Germinal center (tissue), 1 donor: Measurements from ENCODE around the gene BRD7.

Experiments used
- DNase-seq: peaks from one replicate; pipeline ENCODE4 v3.0.0; 2012; ENCODE audit warnings: mixed read lengths, low spot score

Gene BRD7

DNA sequence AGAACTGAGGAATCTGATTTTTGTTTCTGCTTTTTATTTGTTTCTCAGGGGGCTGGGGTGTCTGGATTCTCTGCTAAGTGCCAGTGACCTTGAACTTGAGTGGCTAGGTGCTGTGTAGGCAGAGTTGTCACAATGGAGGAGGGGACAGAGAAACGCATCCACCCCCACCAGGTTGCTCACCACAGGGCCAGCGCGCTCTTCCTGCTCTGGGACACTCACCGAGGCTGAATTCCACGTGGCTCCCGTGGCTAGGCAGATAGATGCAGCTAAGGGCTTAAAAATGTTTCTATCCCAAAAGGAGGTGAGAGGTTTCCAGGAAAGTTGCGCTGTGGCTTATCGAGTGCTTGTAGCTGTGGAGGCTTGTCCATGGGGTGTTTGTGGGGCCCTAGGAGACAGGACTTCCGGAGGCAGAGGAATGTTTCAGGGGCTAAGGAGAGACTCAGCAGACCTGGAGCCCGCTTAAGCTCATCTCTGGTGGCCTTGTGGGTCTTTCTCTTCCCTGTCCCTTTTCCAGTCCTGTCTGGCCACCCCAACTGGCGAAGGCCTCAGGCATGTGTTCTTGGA, 65.7 kb downstream of the BRD7 start:
- no peak for DNase-seq

DNA sequence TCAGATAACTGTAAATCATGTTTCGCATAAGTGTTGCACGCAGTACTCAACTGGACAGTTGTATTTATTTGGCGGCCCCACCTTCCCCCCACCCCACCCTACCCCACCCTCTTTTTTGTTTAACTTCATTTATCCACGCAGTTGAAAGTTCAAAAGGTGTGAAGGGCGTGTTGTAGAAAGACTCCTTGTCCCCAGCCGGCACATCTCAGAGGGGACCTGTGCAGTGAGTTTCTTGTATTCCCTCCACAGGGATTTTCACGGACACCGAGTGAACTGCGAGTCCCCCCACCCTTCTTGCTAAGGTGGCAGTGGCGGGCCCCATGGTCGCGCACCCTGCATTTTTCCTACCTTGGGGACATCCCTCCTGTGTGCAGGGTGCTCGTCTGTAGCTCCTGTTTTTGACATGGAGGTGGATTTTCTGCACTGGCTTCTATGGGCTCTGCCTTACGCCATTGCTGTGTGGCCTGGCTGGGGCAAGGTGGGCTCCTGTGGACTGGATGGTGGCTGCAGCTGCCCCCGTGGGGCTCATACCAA, 66.2 kb downstream of the BRD7 start:
- no peak for DNase-seq

DNA sequence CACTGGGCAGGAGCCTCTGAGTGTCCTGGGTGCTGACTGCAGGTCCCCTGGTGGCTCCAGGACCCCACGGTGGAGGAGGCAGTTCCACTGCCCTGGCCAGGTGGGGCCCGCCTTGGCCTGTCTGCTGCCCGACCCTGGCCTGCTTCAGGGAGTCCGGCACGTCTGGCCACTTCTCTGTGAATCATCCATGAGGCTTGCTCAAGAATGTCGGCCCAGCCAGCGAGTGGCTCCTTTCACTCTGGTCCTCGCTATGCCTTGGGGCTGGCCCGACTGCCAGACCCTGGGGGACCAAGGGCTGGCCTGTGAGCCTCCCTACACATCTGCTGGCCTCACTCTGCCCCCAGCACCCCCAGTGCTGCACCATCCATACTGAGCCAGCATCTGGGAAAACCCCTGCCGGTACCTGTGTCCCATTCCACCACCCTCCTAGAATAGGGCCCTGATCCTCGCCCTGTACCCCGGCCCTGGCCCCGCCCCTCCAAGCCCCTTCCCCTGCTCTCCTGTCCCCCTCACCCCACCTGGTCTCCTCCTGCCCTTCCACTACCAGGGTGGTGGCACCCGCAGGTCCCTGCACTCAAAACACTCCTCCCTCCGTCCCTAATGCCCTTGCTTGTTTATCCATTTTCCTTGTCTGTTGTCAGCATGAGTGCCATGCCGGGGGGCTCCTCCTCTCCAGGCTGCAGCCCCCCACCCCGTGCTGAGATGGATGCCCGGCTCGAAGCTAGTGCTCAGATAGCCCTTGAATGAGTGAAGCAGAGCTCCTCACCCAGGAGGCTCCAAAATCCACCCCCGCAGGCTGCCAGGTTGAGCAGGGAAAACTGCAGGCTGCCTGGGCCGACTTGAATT, 66.9 kb downstream of the BRD7 start:
- no peak for DNase-seq

DNA sequence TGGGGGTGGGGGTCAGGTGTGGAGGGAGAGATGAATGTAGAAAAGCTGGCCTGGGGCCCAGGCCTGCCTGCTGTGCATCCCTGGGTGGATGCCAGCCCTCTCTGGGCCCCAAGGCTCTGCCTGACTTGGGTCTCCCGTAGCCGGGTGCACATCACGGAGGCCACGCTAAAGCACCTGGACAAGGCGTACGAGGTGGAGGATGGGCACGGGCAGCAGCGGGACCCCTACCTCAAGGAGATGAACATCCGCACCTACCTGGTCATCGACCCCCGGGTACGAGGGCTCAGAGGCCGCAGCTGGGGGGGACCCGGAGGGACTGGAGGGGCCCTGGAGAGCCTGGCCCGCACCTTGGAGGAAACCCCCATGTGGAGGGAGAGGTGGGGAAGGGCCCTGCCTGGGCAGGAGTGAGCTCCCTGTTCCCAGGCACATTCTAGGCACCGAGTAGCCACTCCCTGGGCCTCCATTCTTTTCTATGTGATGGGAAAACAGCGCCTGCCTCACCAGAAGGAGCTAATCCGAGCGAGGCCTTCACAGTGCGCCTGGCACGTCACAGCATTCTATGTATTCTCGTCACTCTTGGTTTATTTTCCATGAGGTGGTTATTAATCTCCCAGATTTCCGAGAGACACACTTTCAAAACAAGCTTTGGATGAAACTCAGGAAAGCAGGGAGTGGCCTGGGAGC, 67.7 kb downstream of the BRD7 start:
- DNase-seq, result no peak

DNA sequence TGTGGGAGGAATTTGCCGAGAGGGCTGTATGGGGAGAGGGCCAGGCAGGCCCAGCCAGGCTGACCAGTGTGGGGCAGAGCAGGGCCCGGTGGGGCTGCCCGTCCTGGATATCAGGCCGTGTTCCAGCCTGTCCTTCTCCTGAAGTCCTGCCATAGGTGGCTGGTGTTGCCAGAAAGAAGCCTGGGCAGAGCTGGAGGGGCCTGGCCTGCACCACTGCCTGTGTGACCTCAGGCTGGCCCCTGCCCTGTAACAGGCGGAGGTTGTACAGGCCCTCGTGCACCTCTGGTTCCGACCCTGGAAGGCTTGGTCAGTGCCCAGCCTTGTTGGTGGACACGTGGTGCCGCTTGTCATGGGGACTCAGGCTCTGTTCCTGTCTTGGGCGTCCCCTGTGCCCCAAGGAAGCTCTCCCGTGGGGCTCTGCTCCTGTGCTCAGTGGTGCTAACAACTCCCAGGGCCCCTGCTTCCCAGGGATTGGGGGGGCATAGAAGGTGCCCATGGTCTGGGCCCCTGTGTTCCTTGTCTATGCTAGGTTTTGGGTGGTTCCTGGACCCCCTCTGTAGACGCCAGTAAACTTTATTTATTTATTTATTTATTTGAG, 69.2 kb downstream of the BRD7 start:
- no peak for DNase-seq

DNA sequence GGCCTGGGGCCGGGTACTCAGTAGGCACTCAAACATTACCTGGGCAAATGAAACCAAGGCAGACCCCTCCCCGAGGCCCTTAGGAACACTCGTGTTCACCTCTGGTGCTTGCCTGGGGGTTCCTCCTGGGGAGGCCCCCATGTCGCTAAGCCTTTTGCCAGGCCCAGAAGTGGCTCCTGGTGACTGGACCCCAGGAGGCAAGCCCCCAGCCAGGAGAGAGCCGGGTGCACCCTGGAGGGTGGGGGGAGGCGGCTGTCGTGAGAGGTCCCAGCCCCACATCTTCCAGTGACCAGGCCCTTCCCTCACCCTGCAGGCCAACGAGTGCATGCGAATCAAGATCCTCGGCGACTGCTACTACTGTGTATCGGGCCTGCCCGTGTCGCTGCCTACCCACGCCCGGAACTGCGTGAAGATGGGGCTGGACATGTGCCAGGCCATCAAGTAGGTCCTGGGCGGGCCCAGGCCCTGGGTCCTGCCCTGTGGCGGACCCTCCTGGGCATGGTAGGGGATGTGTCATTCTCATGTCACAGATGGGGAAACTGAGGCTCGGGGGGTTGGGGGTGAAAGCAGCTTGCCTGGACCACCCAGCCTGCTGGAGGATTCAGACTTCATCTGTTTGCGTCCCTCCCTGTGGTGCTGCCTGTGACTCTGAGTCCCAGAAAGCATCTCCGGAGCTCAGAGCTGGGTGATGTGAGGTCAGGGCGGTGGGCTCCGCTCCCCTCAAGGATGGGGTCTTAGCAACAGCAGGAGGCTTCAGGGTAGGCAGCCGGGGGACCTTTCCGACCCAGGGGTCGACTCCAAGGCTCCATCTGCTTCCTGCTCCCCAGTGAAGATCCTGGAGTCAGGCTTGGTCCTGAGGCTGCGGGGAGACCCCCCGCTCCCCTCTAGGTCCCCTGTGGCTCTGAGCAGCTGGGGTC, 69.9 kb downstream of the BRD7 start:
- no peak for DNase-seq

DNA sequence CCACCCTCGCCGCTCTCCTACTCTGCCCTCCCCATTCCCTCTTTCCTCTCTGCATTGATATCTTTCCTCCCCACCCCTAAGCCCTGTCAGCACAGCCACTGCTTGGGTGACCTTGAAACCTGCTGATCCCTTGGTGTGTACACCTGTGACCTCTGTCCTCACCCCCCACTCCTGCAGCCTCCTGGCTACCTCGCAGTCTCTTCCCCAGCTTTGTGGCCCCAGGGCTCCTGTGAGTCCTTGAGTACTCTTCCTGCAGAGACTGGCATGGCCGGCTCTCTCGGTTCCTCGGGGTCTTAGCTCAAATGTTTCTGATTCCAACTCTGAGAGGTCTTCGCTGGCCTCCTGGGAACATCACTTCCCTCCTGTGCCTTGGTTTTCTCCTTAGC, 70.7 kb downstream of the BRD7 start:
- no peak for DNase-seq

DNA sequence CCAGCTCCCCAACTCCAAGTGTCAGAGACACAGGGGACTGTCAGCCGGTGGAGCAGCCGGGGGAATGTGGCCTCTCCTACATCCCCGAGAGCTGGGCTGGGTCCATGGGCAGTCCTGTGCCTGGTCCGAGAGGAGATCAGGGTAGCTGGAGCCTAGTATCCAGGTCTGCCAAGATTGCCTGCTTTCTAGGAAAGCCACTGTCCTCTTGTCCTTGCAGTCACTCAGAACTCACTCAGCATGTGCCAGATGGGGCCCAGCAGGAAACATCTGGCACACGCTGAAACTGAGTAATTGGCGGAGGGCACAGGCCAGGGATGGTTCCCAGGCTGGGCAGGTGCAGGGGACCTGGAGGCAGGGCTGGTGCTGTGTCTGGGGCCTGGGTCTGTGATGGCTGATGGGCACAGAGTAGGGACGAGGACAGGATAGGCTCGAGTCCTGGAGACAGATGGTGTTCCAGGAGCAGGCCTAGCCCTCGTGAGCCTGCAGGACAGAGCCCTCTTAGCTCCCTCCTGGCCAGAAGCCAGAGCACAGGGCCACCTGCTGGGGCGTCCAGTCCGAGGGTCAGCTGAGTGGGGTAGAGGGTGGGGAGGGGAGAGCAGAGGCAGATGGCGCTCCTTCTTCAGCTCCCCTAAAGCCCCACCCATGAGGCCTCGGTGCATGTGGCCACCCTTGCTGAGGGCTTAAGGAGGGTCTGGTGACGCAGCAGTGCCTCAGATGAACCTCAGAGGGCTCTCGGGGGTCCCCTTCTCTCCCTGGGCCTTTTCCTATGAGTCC, 71.3 kb downstream of the BRD7 start:
- no peak for DNase-seq

DNA sequence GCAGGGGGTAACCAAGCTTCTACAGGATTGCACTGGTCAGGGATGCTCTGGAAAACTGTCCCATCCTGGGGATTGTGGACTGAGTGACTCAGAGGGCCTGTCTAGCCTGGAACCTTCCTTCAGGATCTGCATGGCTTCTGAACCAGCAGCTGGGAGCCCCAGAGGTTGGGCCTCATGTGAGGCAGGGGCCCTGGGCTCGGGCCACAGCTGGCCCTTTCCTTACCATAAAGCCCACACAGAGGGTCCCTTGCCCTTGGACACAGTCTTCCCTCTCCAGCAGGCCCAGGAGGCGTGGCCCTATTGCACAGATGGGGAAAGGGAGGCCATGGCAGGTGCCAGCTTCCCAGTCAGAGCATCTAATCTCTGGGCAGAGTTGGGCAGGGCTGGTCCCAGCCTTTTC, 72.0 kb downstream of the BRD7 start:
- no peak for DNase-seq

DNA sequence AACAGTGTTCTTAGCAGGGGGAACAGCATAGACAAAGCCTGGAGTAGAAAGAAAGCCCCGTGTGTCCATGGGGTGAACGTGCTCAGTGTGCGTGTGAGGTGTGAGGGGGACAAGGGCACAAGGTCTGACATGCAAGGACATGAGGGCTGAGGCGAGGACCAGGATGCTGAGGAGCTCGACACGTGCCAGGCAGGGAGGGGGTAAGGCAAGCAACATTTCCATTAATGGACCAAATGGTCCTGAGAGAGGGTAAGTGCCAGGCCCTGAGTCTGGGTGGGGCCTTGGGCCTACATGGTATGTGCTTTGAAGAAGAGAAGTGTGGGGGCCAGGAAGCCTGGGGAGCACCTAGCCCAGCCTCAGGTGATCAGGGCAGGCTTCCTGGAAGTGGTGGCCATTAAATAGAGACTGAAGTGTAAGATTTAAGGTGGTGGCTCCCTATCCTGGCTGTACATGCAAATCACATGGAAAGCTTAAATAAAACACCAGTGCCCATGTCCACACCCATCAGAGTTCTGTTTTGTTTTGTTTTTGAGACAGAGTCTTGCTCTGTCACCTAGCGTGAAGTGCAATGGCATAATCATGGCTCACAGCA, 73.2 kb downstream of the BRD7 start:
- DNase-seq, result no peak

DNA sequence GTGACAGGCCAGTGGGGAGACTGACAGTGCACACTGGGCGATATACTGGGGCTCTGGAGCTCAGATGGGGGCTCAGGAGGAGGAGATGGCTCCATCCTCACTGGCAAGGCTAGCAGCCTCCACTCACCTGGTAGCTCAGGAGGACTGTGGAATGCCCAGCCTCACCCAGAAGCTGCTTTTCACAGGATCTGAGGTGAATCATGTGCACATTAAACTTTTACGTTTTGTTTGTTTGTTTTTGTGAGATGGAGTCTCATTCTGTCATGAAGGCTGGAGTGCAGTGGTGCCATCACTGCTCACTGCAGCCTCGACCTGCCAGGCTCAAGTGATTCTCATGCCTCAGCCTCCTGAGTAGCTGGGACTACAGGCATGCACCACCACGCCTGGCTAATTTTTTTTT, 73.8 kb downstream of the BRD7 start:
- DNase-seq, result no peak

DNA sequence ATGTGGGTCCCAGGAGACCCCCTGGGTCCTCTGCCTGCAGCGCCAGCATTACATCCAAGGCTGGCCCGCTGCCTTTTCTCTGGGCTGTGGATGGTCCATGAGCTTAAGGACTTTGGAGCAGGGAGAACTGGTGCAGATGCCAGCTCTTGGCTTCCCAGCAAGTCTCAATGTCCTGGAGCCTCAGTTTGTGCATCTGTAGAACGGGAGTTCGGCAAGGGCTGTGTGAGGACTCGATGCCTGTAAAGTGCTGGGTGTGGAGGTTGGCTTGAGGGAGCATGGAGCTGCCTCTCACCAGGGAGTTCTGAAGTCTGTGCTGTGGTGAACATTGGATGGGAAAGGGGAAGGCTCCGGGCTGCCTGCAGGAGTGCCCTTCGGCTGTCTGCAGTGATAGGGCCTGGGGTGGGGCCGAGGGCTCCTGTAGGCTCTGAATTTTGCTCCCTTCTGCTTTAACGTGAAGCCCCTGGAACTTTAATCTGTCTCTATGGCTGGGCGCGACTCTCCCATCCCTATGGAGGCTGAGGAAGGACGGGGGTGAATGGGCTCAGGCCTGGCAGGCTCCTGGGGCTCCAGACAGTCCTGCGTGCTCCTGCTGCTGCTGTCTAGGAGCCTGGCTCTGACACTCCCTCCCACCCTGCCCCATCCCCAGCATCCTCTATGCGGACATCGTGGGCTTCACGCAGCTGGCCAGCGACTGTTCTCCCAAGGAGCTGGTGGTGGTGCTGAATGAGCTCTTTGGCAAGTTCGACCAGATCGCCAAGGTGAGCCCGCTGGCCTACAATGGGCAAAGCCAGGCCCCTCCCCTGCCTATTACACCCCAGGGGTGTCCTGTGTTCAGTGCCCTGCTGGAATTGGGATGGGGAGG, 74.6 kb downstream of the BRD7 start:
- DNase-seq, result no peak

DNA sequence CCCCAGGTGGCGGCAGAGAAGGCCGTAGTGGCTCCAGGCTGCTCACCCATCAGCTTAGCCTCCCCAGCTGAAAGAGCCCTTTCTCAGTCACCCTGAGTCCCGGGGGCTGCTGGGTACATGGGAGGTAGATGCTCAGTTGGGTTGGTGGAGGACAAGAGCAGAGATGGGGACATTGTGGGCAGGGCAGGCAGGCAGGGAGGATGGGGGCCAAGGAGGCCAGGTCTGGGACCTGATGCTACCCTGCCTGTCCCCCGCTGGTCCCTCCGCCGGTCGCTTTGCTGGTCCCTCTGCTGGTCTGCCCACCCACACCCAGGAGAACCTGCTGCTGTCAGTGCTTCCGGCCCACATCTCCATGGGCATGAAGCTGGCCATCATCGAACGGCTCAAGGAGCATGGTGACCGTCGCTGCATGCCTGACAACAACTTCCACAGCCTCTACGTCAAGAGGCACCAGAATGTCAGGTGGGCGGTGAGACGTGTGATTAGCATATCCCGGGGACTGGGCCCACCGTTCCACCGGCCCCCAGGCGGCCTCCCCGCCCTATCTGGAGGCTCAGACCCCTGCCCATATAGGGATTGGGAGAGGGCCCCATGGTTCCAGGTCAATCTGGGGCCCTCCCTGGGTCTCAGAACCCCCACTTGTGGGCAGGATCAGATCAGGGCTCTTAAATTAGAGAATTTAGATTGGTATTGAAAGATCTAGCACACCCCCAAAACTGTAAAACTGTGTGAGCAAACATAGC, 75.6 kb downstream of the BRD7 start:
- DNase-seq, result no peak

DNA sequence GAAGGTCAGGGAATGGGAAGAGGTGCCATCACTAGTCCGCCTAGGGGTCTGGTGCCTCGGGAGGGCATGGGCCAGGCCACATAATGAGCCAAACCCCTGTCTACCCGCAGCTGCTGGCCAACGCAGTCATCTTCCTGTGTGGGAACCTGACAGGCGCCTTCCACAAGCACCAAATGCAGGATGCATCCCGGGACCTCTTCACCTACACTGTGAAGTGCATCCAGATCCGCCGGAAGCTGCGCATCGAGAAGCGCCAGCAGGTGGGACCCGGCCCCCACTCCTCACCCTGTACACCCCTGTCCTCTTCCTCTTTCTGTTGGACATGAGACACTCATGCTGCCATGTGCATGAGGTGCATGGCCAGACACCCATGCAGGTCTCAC, 76.2 kb downstream of the BRD7 start:
- no peak for DNase-seq

DNA sequence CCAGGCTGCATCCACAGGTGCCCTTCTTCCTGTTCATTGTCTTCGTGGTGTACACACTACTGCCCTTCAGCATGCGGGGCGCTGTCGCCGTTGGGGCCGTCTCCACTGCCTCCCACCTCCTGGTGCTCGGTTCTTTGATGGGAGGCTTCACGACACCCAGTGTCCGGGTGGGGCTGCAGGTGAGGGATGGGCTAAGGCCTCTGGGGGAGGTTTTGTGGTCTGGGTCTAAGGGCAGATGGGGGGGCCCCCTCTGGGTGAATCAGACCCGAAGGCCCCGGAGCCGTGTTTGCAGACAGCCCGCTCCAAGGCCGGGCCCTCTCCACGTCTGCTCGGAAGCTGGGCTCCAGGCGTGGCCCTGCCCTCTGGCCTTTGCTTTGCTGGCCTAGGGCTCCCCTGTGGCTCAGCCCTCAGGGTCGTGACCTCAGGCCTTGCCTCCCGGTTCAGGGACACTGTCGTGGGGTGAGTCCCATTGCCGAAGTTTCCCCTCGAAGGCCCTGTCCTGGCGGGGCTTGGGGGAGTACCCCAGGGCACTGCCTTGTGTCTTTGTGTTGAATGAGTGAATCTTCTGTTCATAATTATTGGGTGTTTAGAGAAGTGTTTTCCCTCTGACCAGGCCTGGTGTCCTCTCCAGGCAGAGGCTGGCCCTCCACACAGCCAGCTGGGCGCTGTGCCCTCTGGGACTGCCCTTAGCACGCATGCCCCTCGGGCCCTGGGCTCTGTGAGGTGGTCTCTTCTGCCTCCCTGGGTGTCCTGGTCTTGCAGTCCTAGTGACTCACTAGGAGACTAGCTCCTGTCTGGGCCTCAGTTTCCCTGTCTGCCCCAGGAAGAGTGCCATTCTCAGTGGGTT, 76.8 kb downstream of the BRD7 start:
- no peak for DNase-seq

DNA sequence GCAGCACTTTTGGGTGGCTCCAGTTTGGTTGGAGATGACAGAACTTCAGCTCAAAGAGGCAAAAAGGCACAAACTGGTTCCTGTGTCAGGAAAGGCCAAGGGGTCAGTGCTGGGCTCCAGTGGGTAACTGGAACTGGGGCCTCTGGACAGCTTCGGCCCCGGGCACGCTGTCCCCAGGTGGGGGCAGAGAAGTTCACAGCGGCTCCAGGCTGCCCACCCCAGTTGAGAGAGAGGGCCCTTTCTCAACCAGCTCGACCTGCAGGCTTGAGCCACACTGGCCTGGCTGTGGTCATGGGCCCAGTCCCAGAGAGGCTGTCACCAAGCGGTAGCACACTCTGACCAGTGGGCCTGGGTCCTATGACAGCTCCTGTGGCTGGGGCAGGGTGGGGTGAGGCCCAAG, 77.9 kb downstream of the BRD7 start:
- no peak for DNase-seq

DNA sequence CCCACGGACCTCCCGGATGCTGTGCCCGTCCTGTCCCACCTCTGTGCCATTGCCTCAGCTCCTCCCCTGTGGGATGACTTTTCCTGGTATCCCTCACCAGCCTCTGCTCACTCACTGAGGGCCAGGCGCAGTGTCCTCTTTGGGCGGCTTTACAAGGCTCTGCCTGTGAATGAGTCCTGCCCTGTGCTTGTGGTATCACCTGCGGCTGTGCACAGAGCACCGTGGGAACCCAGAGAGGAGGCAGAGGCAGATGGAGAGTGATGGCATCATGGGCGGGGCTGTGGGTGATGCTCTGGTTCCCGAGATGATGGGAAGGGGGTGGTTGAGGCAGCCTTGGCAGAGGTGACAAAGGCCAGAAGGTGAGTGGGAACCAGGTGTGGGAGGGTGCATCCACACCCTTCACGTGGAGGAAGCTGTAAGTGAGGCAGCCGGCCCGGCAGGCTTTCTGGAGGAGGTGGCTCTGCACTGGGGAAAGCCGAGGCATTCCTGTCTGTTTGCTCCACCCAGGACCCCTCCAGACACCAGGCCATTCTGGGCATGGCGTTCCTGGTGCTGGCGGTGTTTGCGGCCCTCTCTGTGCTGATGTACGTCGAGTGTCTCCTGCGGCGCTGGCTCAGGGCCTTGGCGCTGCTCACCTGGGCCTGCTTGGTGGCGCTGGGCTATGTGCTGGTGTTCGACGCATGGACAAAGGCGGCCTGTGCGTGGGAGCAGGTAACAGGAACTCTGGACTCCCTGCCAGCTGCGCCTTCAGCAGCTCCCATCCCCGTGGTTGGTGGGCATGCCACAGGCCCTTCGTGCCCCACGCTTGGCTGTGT, 78.6 kb downstream of the BRD7 start:
- DNase-seq, result no peak
